NB4 (cell line): ENCODE measurements around the gene TSEN54.

Source experiments
- DNase-seq: peaks from one replicate; pipeline ENCODE4 v3.0.0; 2010; ENCODE audit warnings: low read depth
- H3K4me3 ChIP-seq: one replicate; pipeline ENCODE4 v1.5.1; 2011; ENCODE audit warnings: mild to moderate bottlenecking, low read depth, low read length, moderate library complexity
- MYC ChIP-seq: IDR thresholded peaks from 2 replicates; pipeline ENCODE4 v1.6.1; 2011; ENCODE audit warnings: low read depth, low read length
- POLR2A ChIP-seq: IDR thresholded peaks from 2 replicates; pipeline ENCODE4 v1.6.1; 2011; ENCODE audit warnings: mild to moderate bottlenecking; ENCODE audit not compliant: insufficient read length; ENCODE audit errors: extremely low read depth
- TF ChIP-seq, protein P1 (sequence below): IDR thresholded peaks from one replicate; pipeline ENCODE4 v1.5.1; 2012; ENCODE audit warnings: low read depth, low read length
- TF ChIP-seq, protein P2 (sequence below): IDR thresholded peaks from 2 replicates; pipeline ENCODE4 v1.6.1; 2011; ENCODE audit warnings: low read depth, low read length

TSEN54 gene

DNA sequence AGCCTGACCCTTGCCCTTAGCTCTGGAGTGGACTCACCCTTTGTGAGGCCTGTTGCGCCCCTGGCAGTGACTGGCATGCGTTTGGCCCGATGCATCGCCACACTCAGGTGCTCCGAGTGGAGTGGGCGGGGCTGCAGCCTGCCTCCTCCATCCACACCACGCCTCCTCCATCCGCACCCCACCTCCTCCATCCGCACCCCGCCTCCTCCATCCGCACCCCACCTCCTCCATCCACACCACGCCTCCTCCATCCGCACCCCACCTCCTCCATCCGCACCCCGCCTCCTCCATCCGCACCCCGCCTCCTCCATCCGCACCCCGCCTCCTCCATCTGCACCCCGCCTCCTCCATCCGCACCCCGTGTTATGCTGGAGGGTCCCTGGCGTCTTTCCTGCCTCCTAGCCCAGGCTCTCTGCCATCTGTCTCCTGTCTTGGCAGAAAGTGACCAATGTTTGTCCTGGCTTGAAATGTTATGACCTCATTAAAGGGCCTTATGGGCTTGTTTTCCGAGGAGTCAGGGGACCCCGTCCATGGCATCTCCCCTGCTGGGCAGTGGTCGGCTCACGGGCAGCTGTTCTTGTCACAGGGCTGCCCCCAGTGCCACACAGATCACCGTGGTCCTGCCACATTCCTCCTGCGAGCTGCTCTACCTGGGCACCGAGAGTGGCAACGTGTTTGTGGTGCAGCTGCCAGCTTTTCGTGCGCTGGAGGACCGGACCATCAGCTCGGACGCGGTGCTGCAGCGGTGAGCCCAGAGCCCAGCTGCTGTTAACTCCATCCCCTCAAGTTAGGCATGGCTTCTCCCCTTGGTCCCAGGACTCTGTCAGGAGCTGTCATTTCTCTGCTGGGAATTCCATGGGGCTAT is 42.6 kb downstream of the TSEN54 start:
- no peak overlapping the region for H3K4me3 ChIP-seq
- no peak for DNase-seq
- TF ChIP-seq, protein P1, sequence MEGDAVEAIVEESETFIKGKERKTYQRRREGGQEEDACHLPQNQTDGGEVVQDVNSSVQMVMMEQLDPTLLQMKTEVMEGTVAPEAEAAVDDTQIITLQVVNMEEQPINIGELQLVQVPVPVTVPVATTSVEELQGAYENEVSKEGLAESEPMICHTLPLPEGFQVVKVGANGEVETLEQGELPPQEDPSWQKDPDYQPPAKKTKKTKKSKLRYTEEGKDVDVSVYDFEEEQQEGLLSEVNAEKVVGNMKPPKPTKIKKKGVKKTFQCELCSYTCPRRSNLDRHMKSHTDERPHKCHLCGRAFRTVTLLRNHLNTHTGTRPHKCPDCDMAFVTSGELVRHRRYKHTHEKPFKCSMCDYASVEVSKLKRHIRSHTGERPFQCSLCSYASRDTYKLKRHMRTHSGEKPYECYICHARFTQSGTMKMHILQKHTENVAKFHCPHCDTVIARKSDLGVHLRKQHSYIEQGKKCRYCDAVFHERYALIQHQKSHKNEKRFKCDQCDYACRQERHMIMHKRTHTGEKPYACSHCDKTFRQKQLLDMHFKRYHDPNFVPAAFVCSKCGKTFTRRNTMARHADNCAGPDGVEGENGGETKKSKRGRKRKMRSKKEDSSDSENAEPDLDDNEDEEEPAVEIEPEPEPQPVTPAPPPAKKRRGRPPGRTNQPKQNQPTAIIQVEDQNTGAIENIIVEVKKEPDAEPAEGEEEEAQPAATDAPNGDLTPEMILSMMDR, result no peak
- no peak for TF ChIP-seq MYC
- no peak for TF ChIP-seq POLR2A
- TF ChIP-seq, protein P2, sequence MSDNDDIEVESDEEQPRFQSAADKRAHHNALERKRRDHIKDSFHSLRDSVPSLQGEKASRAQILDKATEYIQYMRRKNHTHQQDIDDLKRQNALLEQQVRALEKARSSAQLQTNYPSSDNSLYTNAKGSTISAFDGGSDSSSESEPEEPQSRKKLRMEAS, result no peak

GRCh38 chr17:75559958-75560533 is 43.7 kb downstream of the TSEN54 start:
- TF ChIP-seq, protein P2, result no peak
- no peak for TF ChIP-seq MYC
- TF ChIP-seq POLR2A, result no peak
- TF ChIP-seq, protein P1, result no peak
- H3K4me3 ChIP-seq, result no peak overlapping the region
- no peak for DNase-seq

GRCh38 chr17:75561927-75562603 is 45.7 kb downstream of the TSEN54 start:
- TF ChIP-seq, protein P2, result no peak
- TF ChIP-seq POLR2A (no peak), MYC (no peak)
- TF ChIP-seq, protein P1, result no peak
- no peak overlapping the region for H3K4me3 ChIP-seq
- no peak for DNase-seq

DNA sequence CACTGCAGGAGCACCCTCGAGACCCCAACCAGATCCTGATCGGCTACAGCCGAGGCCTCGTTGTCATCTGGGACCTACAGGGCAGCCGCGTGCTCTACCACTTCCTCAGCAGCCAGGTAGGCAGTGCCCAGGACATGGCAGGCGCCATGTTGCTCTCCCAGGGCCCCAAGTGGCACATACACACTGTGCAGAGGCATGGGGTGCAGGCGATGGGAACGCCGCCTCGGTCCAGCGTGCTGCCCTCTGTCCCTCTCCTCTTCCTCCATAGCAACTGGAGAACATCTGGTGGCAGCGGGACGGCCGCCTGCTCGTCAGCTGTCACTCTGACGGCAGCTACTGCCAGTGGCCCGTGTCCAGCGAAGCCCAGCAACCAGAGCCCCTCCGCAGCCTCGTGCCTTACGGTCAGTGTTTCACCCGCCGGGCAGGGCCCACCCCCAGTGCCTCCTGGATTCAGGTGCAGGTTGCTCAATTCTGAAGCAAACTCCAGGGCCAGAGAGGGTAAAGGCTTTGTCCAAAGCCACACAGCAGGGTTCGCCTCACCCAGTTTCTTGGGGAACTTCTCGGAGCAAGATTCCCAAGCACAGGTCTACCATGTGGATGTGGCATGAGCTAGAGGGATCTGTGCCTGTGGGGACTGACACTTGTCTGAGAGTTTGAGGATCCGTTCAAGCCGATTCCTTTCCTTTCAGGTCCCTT is 46.9 kb downstream of the TSEN54 start:
- TF ChIP-seq, protein P1, result no peak
- TF ChIP-seq POLR2A, result no peak
- no peak for TF ChIP-seq MYC
- TF ChIP-seq, protein P2, result no peak
- no peak overlapping the region for H3K4me3 ChIP-seq
- DNase-seq, result no peak

DNA sequence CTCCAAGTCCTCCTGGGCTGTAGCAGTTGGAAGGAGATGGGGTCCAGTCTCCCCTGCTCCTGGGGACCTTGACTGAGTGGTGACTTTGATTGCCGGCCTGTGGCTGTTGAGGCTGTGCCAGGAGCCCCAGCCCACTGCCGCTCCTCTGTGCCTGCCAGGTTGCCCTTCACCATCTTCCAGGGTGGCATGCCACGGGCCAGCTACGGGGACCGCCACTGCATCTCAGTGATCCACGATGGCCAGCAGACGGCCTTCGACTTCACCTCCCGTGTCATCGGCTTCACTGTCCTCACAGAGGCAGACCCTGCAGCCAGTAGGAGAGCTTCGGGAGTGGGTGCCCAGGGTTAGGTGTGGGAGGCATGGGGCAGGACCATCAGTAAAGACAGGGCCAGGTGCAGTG is 47.9 kb downstream of the TSEN54 start:
- TF ChIP-seq, protein P1, result no peak
- TF ChIP-seq POLR2A, result no peak
- TF ChIP-seq MYC, result no peak
- TF ChIP-seq, protein P2, result no peak
- DNase-seq, result no peak
- no peak overlapping the region for H3K4me3 ChIP-seq
